ENCODE data around the gene ADK.

ADK gene

DNA sequence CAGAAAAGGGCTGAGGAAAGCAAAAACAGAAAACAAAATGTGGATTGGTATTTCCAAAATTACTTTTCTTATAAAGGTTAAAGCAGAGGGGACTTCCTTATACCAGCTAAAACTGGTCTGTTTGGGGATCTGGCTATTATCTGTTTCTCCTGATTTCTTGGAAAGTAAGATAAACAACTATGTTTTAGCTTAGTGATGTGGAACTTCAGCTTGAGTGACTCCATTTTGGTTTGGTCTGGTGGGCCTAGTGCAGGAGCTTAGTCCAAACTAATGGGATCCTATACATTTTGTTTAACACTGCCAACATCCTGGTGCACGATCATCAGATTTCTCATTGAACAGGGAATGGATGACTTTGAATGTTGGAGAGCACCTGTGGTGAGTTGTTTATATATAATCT lies 283.5 kb downstream of the ADK start:
- TF ChIP-seq SPI1 (IDR thresholded peaks at IDR 0.05; ENCODE audit: borderline replicate concordance, low read depth): no peak
- TF ChIP-seq, protein P1, sequence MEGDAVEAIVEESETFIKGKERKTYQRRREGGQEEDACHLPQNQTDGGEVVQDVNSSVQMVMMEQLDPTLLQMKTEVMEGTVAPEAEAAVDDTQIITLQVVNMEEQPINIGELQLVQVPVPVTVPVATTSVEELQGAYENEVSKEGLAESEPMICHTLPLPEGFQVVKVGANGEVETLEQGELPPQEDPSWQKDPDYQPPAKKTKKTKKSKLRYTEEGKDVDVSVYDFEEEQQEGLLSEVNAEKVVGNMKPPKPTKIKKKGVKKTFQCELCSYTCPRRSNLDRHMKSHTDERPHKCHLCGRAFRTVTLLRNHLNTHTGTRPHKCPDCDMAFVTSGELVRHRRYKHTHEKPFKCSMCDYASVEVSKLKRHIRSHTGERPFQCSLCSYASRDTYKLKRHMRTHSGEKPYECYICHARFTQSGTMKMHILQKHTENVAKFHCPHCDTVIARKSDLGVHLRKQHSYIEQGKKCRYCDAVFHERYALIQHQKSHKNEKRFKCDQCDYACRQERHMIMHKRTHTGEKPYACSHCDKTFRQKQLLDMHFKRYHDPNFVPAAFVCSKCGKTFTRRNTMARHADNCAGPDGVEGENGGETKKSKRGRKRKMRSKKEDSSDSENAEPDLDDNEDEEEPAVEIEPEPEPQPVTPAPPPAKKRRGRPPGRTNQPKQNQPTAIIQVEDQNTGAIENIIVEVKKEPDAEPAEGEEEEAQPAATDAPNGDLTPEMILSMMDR (IDR thresholded peaks at IDR 0.05; ENCODE audit: insufficient read depth, low read length): no peak
- TF ChIP-seq GABPA (IDR thresholded peaks at IDR 0.05; ENCODE audit: low read depth): no peak
- TF ChIP-seq, protein P2, sequence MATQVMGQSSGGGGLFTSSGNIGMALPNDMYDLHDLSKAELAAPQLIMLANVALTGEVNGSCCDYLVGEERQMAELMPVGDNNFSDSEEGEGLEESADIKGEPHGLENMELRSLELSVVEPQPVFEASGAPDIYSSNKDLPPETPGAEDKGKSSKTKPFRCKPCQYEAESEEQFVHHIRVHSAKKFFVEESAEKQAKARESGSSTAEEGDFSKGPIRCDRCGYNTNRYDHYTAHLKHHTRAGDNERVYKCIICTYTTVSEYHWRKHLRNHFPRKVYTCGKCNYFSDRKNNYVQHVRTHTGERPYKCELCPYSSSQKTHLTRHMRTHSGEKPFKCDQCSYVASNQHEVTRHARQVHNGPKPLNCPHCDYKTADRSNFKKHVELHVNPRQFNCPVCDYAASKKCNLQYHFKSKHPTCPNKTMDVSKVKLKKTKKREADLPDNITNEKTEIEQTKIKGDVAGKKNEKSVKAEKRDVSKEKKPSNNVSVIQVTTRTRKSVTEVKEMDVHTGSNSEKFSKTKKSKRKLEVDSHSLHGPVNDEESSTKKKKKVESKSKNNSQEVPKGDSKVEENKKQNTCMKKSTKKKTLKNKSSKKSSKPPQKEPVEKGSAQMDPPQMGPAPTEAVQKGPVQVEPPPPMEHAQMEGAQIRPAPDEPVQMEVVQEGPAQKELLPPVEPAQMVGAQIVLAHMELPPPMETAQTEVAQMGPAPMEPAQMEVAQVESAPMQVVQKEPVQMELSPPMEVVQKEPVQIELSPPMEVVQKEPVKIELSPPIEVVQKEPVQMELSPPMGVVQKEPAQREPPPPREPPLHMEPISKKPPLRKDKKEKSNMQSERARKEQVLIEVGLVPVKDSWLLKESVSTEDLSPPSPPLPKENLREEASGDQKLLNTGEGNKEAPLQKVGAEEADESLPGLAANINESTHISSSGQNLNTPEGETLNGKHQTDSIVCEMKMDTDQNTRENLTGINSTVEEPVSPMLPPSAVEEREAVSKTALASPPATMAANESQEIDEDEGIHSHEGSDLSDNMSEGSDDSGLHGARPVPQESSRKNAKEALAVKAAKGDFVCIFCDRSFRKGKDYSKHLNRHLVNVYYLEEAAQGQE (IDR thresholded peaks at IDR 0.05; ENCODE audit: insufficient replicate concordance, low read depth): no peak
- TF ChIP-seq POLR2AphosphoS5 (IDR thresholded peaks at IDR 0.05; ENCODE audit: low read depth): no peak

DNA sequence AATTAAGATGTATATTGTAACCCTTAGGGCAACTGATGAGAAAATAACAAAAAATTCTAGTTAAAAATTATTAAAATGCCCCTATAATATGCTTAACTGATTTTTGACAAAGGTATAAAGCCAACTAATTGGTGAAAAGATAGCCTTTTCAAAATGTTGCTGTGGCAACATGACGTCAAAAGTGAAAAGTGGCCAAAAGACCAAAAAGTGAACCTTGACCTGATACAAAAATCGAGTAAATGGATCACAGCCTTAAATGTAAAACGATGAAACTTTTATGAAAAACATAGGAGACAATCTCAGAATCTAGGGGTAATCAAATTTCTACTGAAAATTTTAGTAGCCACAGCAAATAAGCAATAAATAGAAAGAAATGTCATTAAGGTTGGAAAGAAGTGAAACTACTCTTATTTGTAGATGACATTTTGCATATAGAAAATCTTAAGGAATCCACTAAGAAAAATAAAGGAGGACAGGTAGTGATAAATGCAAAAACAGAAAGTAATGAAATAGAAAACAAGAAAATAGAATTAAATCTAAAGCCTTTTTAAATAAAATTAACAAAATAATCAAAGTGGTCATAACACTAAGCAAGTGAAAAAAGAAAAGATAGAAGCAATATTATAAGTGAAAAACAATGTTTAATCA lies 285.6 kb downstream of the ADK start:
- TF ChIP-seq, protein P2 (IDR thresholded peaks at IDR 0.05; ENCODE audit: insufficient replicate concordance, low read depth): no peak
- no peak for TF ChIP-seq POLR2AphosphoS5 (IDR thresholded peaks at IDR 0.05; ENCODE audit: low read depth)
- no peak for TF ChIP-seq GABPA (IDR thresholded peaks at IDR 0.05; ENCODE audit: low read depth)
- no peak for TF ChIP-seq SPI1 (IDR thresholded peaks at IDR 0.05; ENCODE audit: borderline replicate concordance, low read depth)
- TF ChIP-seq, protein P1 (IDR thresholded peaks at IDR 0.05; ENCODE audit: insufficient read depth, low read length): no peak
- DNase-seq (ENCODE audit: low read depth in 1 of 2, low spot score in 1 of 2): no peak
- H3K4me3 ChIP-seq (replicated peaks; ENCODE audit: insufficient read depth, low read length): no peak overlapping the region
- H3K27me3 ChIP-seq (ENCODE audit: insufficient read depth, poor library complexity, severe bottlenecking): no peaks in the 10 kb centered on the region
- no peak overlapping the region for H3K27ac ChIP-seq (replicated peaks)

More for the DNA sequence above, 283.5 kb downstream of the ADK start:
- no peak overlapping the region for H3K4me3 ChIP-seq (replicated peaks; ENCODE audit: insufficient read depth, low read length)
- no peaks in the 10 kb centered on the region for H3K27me3 ChIP-seq (ENCODE audit: insufficient read depth, poor library complexity, severe bottlenecking)
- H3K27ac ChIP-seq (replicated peaks): no peak overlapping the region
- DNase-seq (ENCODE audit: low read depth in 1 of 2, low spot score in 1 of 2): no peak

DNA sequence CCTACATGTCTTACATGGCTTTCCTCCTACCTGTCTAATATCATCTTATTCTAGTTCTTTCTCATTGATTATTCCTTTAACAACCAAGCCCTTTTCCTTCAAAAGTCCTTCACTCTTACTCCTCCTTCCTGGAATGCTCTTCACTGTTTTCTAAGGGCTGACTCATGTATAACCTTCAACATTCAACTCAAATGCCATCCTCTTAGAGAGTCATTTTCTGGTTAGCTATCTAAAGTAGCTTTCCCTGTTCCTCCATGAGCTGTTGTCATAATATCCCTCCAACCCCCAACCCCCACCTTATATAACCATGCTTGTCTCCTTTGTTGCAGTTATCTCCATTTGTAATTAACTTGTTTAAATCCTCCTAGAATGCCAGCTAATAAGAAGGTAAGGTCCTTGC lies 286.8 kb downstream of the ADK start:
- Histone ChIP-seq H3K27me3 (ENCODE audit: insufficient read depth, poor library complexity, severe bottlenecking) (no peaks in the 10 kb centered on the region), H3K4me3 (replicated peaks; ENCODE audit: insufficient read depth, low read length) (no peak overlapping the region), H3K27ac (replicated peaks) (no peak overlapping the region)
- TF ChIP-seq SPI1 (IDR thresholded peaks at IDR 0.05; ENCODE audit: borderline replicate concordance, low read depth): no peak
- TF ChIP-seq POLR2AphosphoS5 (IDR thresholded peaks at IDR 0.05; ENCODE audit: low read depth): no peak
- no peak for TF ChIP-seq GABPA (IDR thresholded peaks at IDR 0.05; ENCODE audit: low read depth)
- TF ChIP-seq, protein P2 (IDR thresholded peaks at IDR 0.05; ENCODE audit: insufficient replicate concordance, low read depth): no peak
- TF ChIP-seq, protein P1 (IDR thresholded peaks at IDR 0.05; ENCODE audit: insufficient read depth, low read length): no peak
- DNase-seq (ENCODE audit: low read depth in 1 of 2, low spot score in 1 of 2): no peak

All from HL-60 (cell line).